LoVo (cell line): ENCODE results near the gene SDHAF1.
"Not testable (repeated sequence)": the region's sequence is repeated elsewhere in the genome, so short reads cannot be mapped to it uniquely, and the experiment has no call there.

ENCODE experiments used
- DNase-seq: peaks from one replicate; pipeline ENCODE4 v3.0.0-alpha.2; 2016; ENCODE audit warnings: low spot score

Gene SDHAF1

GRCh38 chr19:36019061-36019670 lies 24.2 kb downstream of the SDHAF1 start:
- DNase-seq: no peak

GRCh38 chr19:36023432-36023831 lies 28.4 kb downstream of the SDHAF1 start:
- no peak for DNase-seq

GRCh38 chr19:36025541-36025940 lies 30.6 kb downstream of the SDHAF1 start:
- no peak for DNase-seq

- no peak for DNase-seq
Measured at GRCh38 chr19:36026091-36026876, 31.3 kb downstream of the SDHAF1 start.

GRCh38 chr19:36027696-36028095 lies 32.7 kb downstream of the SDHAF1 start:
- DNase-seq: no peak

GRCh38 chr19:36028313-36029041 lies 33.5 kb downstream of the SDHAF1 start:
- no peak for DNase-seq

GRCh38 chr19:36030264-36031148 lies 35.5 kb downstream of the SDHAF1 start:
- DNase-seq: no peak

- DNase-seq: no peak
Measured at GRCh38 chr19:36031308-36031707, 36.3 kb downstream of the SDHAF1 start.

GRCh38 chr19:36032251-36033104 lies 37.5 kb downstream of the SDHAF1 start, which contains the start of gene CLIP3:
TSS of gene CLIP3 (minus strand) at chr19:36032873. CDS start at chr19:36032357, 516 bp downstream.
- no peak for DNase-seq

GRCh38 chr19:36040495-36040894 lies 45.5 kb downstream of the SDHAF1 start:
- DNase-seq: no peak

GRCh38 chr19:36041092-36041491 lies 46.1 kb downstream of the SDHAF1 start:
- DNase-seq: not testable (repeated sequence)

GRCh38 chr19:36041831-36042230 lies 46.8 kb downstream of the SDHAF1 start:
- DNase-seq: no peak

- DNase-seq: no peak
Measured at GRCh38 chr19:36043952-36044351, 49.0 kb downstream of the SDHAF1 start.
